Testis (tissue), 3 donors: ENCODE data around the gene PARD6B. TPM values are rescaled to one million over a fixed set of nuclear protein-coding genes. Genes with fewer than 3 reads are reported as not detected.
"Not testable (repeated sequence)": the region's sequence is repeated elsewhere in the genome, so short reads cannot be mapped to it uniquely, and the experiment has no call there.

Source experiments
- DNase-seq: peaks from one replicate; pipeline ENCODE4 v3.0.0-alpha.2; 2019
- H3K27ac ChIP-seq, 2 donors: fragments of 200-600 bp; sonication (generic); one replicate each; pipeline ENCODE4 v1.5.1; 2019
- H3K27me3 ChIP-seq: fragments of 200-600 bp; sonication (generic); one replicate; pipeline ENCODE4 v1.5.1; 2019
- H3K36me3 ChIP-seq: fragments of 200-600 bp; sonication (generic); one replicate; pipeline ENCODE4 v1.5.1; 2017; ENCODE audit warnings: low read depth; ENCODE audit errors: missing control alignments
- H3K4me1 ChIP-seq: fragments of 200-600 bp; sonication (generic); one replicate; pipeline ENCODE4 v1.5.1; 2019
- H3K4me3 ChIP-seq, 2 donors: fragments of 200-600 bp; sonication (generic); one replicate each; pipeline ENCODE4 v1.5.1; 2017 to 2019
- H3K9me3 ChIP-seq: fragments of 200-600 bp; sonication (generic); one replicate; pipeline ENCODE4 v1.5.1; 2017
- CTCF ChIP-seq, 3 experiments: fragments of 450-650 bp in 2 of 3; fragments of 200-600 bp in 1 of 3; sonication (generic) in 1 of 3; IDR thresholded peaks; one replicate each; pipeline ENCODE4 v1.5.1; 2016 to 2019; ENCODE audit warnings: antibody characterized with exemption in 3 of 3, mild to moderate bottlenecking in 2 of 3, moderate library complexity in 1 of 3
- POLR2A ChIP-seq: fragments of 450-650 bp; IDR thresholded peaks from one replicate; pipeline ENCODE4 v1.6.1; 2017; ENCODE audit warnings: antibody characterized with exemption, mild to moderate bottlenecking, moderate library complexity
- WGBS, 2 donors: methylation state at CpG; one replicate each; pipeline ENCODE4 v1.1.5; 2018; 5-methylcytosine and 5-hydroxymethylcytosine counted together
- intact Hi-C: fragments of 100-400 bp; cut with DNase I; formaldehyde crosslinking; loops from one replicate; pipeline ENCODE4 v1.15.1; 2023; ENCODE audit warnings: low total_unique reads
- polyA plus RNA-seq: library from polyadenylated mRNA; stranded (reverse); fragments of 350-450 nt; fragmentation: Illumina TruSeq; extraction: RNeasy Lipid Tissue Mini Kit (QIAGEN cat#74804); gene quantifications from one replicate; pipeline ENCODE4 v1.2.3, GENCODE V29; 2014; ENCODE audit warnings: low read depth, low replicate concordance; ENCODE audit not compliant: insufficient read depth
- total RNA-seq, 2 donors: library from RNA; depleted of rRNA; stranded (reverse); fragments of >200 nt; gene quantifications; one replicate each; pipeline ENCODE4 v1.2.3, GENCODE V29; 2016

Gene PARD6B
- total and polyA plus RNA-seq, 3 donors from 2014 or later: 3.8 to 17.0 (median 15.4) TPM

- Histone ChIP-seq H3K36me3 (no peaks in the 10 kb centered on the region), H3K4me1 (peaks cover 4% of the 10 kb centered on the region), H3K9me3 (no peaks in the 10 kb centered on the region), H3K4me3 (no peak overlapping the region), H3K27me3 (no peaks in the 10 kb centered on the region), H3K27ac (no peak overlapping the region)
- DNase-seq: no peak
- intact Hi-C loops: loop anchor here (10.0 kb wide), 1 partner anchor 126 kb away; no protein-coding TSS in a partner anchor
- no peak for TF ChIP-seq CTCF (IDR thresholded peaks at IDR 0.05)
- TF ChIP-seq POLR2A: no peak
- 87 to 88% methylated on average over 7 of the region's 7 CpGs for WGBS, 2 donors
Observed at GRCh38 chr20:50798650-50799049, 67.3 kb downstream of the PARD6B start.

- no peak overlapping the region for H3K27ac ChIP-seq
Observed at GRCh38 chr20:50799176-50799889, 68.0 kb downstream of the PARD6B start.

GRCh38 chr20:50799890-50800550 lies 68.6 kb downstream of the PARD6B start:
- H3K4me3 ChIP-seq: no peak overlapping the region
- H3K36me3 ChIP-seq: no peaks in the 10 kb centered on the region
- H3K27ac ChIP-seq: no peak overlapping the region
- no peak for DNase-seq
- 82 to 87% methylated on average over 8 of the region's 8 CpGs for WGBS, 2 donors
- TF ChIP-seq CTCF (IDR thresholded peaks at IDR 0.05) (no peak), POLR2A (no peak)
- H3K27me3 ChIP-seq: no peaks in the 10 kb centered on the region
- intact Hi-C loops: loop anchor here (10.0 kb wide), 1 partner anchor 125 kb away; no protein-coding TSS in a partner anchor
- no peaks in the 10 kb centered on the region for H3K4me1 ChIP-seq
- H3K9me3 ChIP-seq: no peaks in the 10 kb centered on the region

More at GRCh38 chr20:50799176-50799889, 68.0 kb downstream of the PARD6B start:
- H3K4me3 ChIP-seq: no peak overlapping the region
- H3K36me3 ChIP-seq: no peaks in the 10 kb centered on the region
- TF ChIP-seq POLR2A (no peak), CTCF (IDR thresholded peaks at IDR 0.05) (no peak)
- intact Hi-C loops: loop anchor here (10.0 kb wide), 1 partner anchor 125 kb away; no protein-coding TSS in a partner anchor
- DNase-seq: no peak
- H3K9me3 ChIP-seq: no peaks in the 10 kb centered on the region
- H3K4me1 ChIP-seq: peaks cover 2% of the 10 kb centered on the region
- WGBS, 2 donors: 78 to 84% methylated on average over 7 to 13 of the region's 13 CpGs
- no peaks in the 10 kb centered on the region for H3K27me3 ChIP-seq

- 86 to 94% methylated on average over 13 of the region's 13 CpGs for WGBS, 2 donors
- H3K9me3 ChIP-seq, H3K27me3 ChIP-seq, H3K36me3 ChIP-seq, H3K27ac ChIP-seq, H3K4me1 ChIP-seq, DNase-seq, H3K4me3 ChIP-seq, intact Hi-C loops: not testable (repeated sequence)
Observed at GRCh38 chr20:50800986-50801746, 69.8 kb downstream of the PARD6B start.

- Histone ChIP-seq H3K9me3 (no peaks in the 10 kb centered on the region), H3K4me3 (no peak overlapping the region), H3K4me1 (no peaks in the 10 kb centered on the region), H3K27ac (no peak overlapping the region), H3K27me3 (no peaks in the 10 kb centered on the region), H3K36me3 (no peaks in the 10 kb centered on the region)
- DNase-seq: no peak
- TF ChIP-seq CTCF (IDR thresholded peaks at IDR 0.05) (no peak), POLR2A (no peak)
- intact Hi-C loops: no loop called here
- 91 to 93% methylated on average over 5 of the region's 5 CpGs for WGBS, 2 donors
Observed at GRCh38 chr20:50801747-50802125, 70.4 kb downstream of the PARD6B start.
